Lower leg skin (tissue), 4 donors: ENCODE measurements around the gene SETMAR. TPM values are rescaled to one million over a fixed set of nuclear protein-coding genes. Genes with fewer than 3 reads are reported as not detected.

Experiments used
- DNase-seq, 2 donors: peaks; one replicate each; pipeline ENCODE4 v3.0.0-alpha.2; 2019; ENCODE audit warnings: low spot score in 2 of 2
- H3K4me3 ChIP-seq: fragments of 200-600 bp; sonication (generic); 2 replicates; pipeline ENCODE4 v1.5.1; 2017; ENCODE audit warnings: mild to moderate bottlenecking, low read depth; ENCODE audit not compliant: poor library complexity, severe bottlenecking
- CTCF ChIP-seq, 3 donors: fragments of 450-650 bp; IDR thresholded peaks; one replicate each; pipeline ENCODE4 v1.5.1; 2016; ENCODE audit warnings: antibody characterized with exemption in 3 of 3, mild to moderate bottlenecking in 3 of 3, moderate library complexity in 2 of 3
- POLR2A ChIP-seq, 2 donors: fragments of 450-650 bp; IDR thresholded peaks; one replicate each; pipeline ENCODE4 v1.6.1; 2016 to 2017; ENCODE audit warnings: antibody characterized with exemption in 2 of 2, mild to moderate bottlenecking in 1 of 2, moderate library complexity in 1 of 2
- WGBS, 2 donors: methylation state at CpG; one replicate each; pipeline ENCODE4 v1.1.5; 2018; 5-methylcytosine and 5-hydroxymethylcytosine counted together
- intact Hi-C: fragments of 100-400 bp; cut with DNase I; formaldehyde crosslinking; loops from one replicate; pipeline ENCODE4 v1.15.0; 2023; ENCODE audit warnings: low total_unique reads
- total RNA-seq, 4 donors: library from RNA; depleted of rRNA; stranded (reverse); fragments of >200 nt; gene quantifications; one replicate each; pipeline ENCODE4 v1.1.0, GENCODE V29; 2016

SETMAR gene
- total RNA-seq, 4 donors from 2014 or later, result 19.9 to 29.8 (median 27.6) TPM

- TF ChIP-seq POLR2A (IDR thresholded peaks at IDR 0.05) (no peak), CTCF (IDR thresholded peaks at IDR 0.05) (no peak)
- intact Hi-C loops, result no loop called here
- no peak for DNase-seq
- no peak overlapping the region for H3K4me3 ChIP-seq
- WGBS, 2 donors, result 88% methylated on average over 12 of the region's 12 CpGs
Observed at GRCh38 chr3:4359805-4360502, 56.8 kb downstream of the SETMAR start.

- intact Hi-C loops, result no loop called here
- 89 to 91% methylated on average over 6 of the region's 6 CpGs for WGBS, 2 donors
- TF ChIP-seq CTCF (IDR thresholded peaks at IDR 0.05), result no peak
- no peak for TF ChIP-seq POLR2A (IDR thresholded peaks at IDR 0.05)
- H3K4me3 ChIP-seq, result no peak overlapping the region
- DNase-seq, result no peak
Observed at GRCh38 chr3:4360817-4361216, 57.6 kb downstream of the SETMAR start.

- no peak overlapping the region for H3K4me3 ChIP-seq
- no peak for TF ChIP-seq POLR2A (IDR thresholded peaks at IDR 0.05)
- intact Hi-C loops, result no loop called here
- WGBS, 2 donors, result 98 to 100% methylated on average over 2 of the region's 2 CpGs
- no peak for DNase-seq
Observed at GRCh38 chr3:4362523-4362922, 59.4 kb downstream of the SETMAR start.

Other genes with a start within 250 kb of the SETMAR start
- 10 to 100 TPM; 35.2 to 63.8 (median 59.6) TPM for gene SUMF1, start 163.9 kb downstream of the SETMAR start, total RNA-seq
- gene ITPR1, start 190.0 kb downstream of the SETMAR start, total RNA-seq, result 10 to 100 TPM in 3 of 4 donors, 1 to 10 TPM in 1; 9.5 to 24.1 (median 17.5) TPM